Measurements from ENCODE around the gene SYNGR3.
A peak's percentile ranks its signal among the peaks of the same experiment; 100 is the strongest.

GRCh38 chr16:2023092-2024031, 33.6 kb downstream of the SYNGR3 start:
- TF ChIP-seq EZH2 (IDR thresholded peaks at IDR 0.05; ENCODE audit: low read depth) = no peak
- TF ChIP-seq, protein P1, sequence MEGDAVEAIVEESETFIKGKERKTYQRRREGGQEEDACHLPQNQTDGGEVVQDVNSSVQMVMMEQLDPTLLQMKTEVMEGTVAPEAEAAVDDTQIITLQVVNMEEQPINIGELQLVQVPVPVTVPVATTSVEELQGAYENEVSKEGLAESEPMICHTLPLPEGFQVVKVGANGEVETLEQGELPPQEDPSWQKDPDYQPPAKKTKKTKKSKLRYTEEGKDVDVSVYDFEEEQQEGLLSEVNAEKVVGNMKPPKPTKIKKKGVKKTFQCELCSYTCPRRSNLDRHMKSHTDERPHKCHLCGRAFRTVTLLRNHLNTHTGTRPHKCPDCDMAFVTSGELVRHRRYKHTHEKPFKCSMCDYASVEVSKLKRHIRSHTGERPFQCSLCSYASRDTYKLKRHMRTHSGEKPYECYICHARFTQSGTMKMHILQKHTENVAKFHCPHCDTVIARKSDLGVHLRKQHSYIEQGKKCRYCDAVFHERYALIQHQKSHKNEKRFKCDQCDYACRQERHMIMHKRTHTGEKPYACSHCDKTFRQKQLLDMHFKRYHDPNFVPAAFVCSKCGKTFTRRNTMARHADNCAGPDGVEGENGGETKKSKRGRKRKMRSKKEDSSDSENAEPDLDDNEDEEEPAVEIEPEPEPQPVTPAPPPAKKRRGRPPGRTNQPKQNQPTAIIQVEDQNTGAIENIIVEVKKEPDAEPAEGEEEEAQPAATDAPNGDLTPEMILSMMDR (conservative IDR thresholded peaks at IDR 0.05) = peak; percentile 96

Data from PC-9 (cell line).